Pancreas (tissue), 10 donors: ENCODE data around the gene ASRGL1. TPM values are rescaled to one million over a fixed set of nuclear protein-coding genes. Genes with fewer than 3 reads are reported as not detected.

Experiments used
- ATAC-seq, 4 donors: fragments of 200-7000 bp; cut with Tn5 transposase; one replicate each; pipeline versions ENCODE4 v1.8.0 to v1.9.1; 2020; ENCODE audit warnings: mild to moderate bottlenecking in 4 of 4, moderate library complexity in 4 of 4
- DNase-seq, 6 donors: peaks; one replicate each; pipeline ENCODE4 v3.0.0-alpha.2; 2020
- FAIRE-seq: peaks from 2 replicates; lab custom pipeline; 2012; peaks lifted over from hg19 to GRCh38; lab: Jason Lieb, UNC
- H3K27ac ChIP-seq, 4 donors: fragments of 200-600 bp; sonication (generic); 1 replicate in 3 of 4; 2 replicates in 1 of 4; pipeline versions ENCODE4 v1.5.0 to v1.8.0; 2020
- H3K27me3 ChIP-seq, 4 donors: fragments of 200-600 bp; one replicate each; pipeline ENCODE4 v1.8.0; 2021
- H3K36me3 ChIP-seq, 3 donors: fragments of 200-600 bp; sonication (generic) in 1 of 3; one replicate each; pipeline versions ENCODE4 v1.5.0 to v1.8.0; 2020 to 2021
- H3K4me1 ChIP-seq, 3 donors: fragments of 200-600 bp; one replicate each; pipeline ENCODE4 v1.8.0; 2021
- H3K4me3 ChIP-seq, 4 donors: fragments of 200-600 bp; sonication (generic) in 2 of 4; one replicate each; pipeline versions ENCODE4 v1.5.0 to v1.8.0; 2020 to 2021
- H3K9me3 ChIP-seq, 4 donors: fragments of 200-600 bp; one replicate each; pipeline ENCODE4 v1.8.0; 2021
- CTCF ChIP-seq, 4 donors: fragments of 200-600 bp; sonication (generic) in 3 of 4; IDR thresholded peaks; one replicate each; pipeline versions ENCODE4 v1.5.0 to v1.8.0; 2021; ENCODE audit warnings: antibody characterized with exemption in 4 of 4
- WGBS, 2 donors: extraction: QIAGEN DNeasy Blood & Tissue Kit; methylation state at CpG; one replicate each; pipeline ENCODE4 v1.1.7; 2013; 5-methylcytosine and 5-hydroxymethylcytosine counted together
- intact Hi-C, 3 donors: fragments of 100-400 bp; cut with DNase I; formaldehyde crosslinking; loops; one replicate each; pipeline versions ENCODE4 v1.11.1 to v1.14.2; 2022
- polyA plus RNA-seq, 2 donors: library from polyadenylated mRNA; stranded (reverse); fragments of 200-250 nt; gene quantifications; one replicate each; pipeline ENCODE4 v1.2.3, GENCODE V29; 2013
- total RNA-seq, 6 donors: library from RNA; stranded (reverse); fragmentation: NEBNext Ultra II Directional in 4 of 6; extraction: Animal tissue kit (Norgen Biotek cat#: 25700) in 4 of 6; gene quantifications; one replicate each; pipeline versions ENCODE4 v1.2.1 to v1.2.4, GENCODE V29; 2021 to 2023
- donor health status: healthy with polysubstance abuse.
- donor health status: DM: no; HTN: no; CAD: no; lungs with moderate emphysema.
- donor health status: DM: no; HTN: no; CAD: no.
- donor health status: control.
- donor health status: control.
- donor health status: Bipolar disorder and iron deficiency.
- donor health status: DM: yes; HTN: yes; CAD: no.
- donor health status: DM: no; HTN: no; CAD: no.
- donor health status: DM: no; HTN: no; CAD: no.
- donor health status: DM: yes; HTN: yes; CAD: no.

Gene ASRGL1
- total and polyA plus RNA-seq, 8 donors = 8.1 to 26.5 (median 12.4) TPM

DNA sequence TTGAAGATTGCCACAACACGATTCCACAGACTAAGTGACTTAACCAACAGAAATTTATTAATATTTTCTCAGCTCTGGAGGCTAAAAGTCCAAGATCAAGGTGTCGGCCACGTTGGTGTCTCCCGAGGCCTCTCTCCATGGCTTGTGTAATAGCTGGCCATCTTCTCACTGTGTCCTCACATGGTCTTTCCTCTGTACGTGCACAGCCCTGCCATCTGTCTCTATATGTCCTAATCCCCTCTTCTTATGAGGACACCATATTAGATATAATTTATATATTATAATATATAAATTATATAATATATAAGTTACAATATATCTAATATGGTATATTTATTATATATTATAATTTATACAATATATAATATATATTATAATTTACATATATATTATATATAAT lies 56.5 kb downstream of the ASRGL1 start:
- TF ChIP-seq CTCF (IDR thresholded peaks at IDR 0.05) = no peak
- no peak overlapping the region for H3K27ac ChIP-seq
- H3K4me1 ChIP-seq = no peaks in the 10 kb centered on the region
- 64 to 75% methylated on average over 5 of the region's 5 CpGs for WGBS, 2 donors
- H3K4me3 ChIP-seq = no peak overlapping the region
- ATAC-seq = no peak
- no peaks in the 10 kb centered on the region for H3K9me3 ChIP-seq
- H3K27me3 ChIP-seq = no peaks in the 10 kb centered on the region
- intact Hi-C loops = loop anchor here in 1 of 3 donors (10.0 kb wide), 1 partner anchor 301 kb away; no protein-coding TSS in a partner anchor
- H3K36me3 ChIP-seq = no peaks in the 10 kb centered on the region
- peak in 1 of 6 donors; percentile 7 for DNase-seq
- FAIRE-seq = no peak

- DNase-seq (peak; percentile 54 to 82 (median 73)), FAIRE-seq (no peak), ATAC-seq (peak; percentile 85 to 96 (median 91))
- Histone ChIP-seq H3K4me3 (peak overlapping the region in 2 of 4 donors; percentile 5 to 27), H3K4me1 (no peaks in the 10 kb centered on the region), H3K27me3 (no peaks in the 10 kb centered on the region), H3K27ac (peak overlapping the region in 2 of 4 donors; percentile 17 to 36), H3K36me3 (no peaks in the 10 kb centered on the region), H3K9me3 (no peaks in the 10 kb centered on the region)
- intact Hi-C loops = loop anchor here in 1 of 3 donors (10.0 kb wide), 1 partner anchor 300 kb away; no protein-coding TSS in a partner anchor
- TF ChIP-seq CTCF (IDR thresholded peaks at IDR 0.05) = peak; percentile 17 to 73 (median 53)
- WGBS, 2 donors = 7 to 18% methylated on average over 14 of the region's 14 CpGs
Observed at GRCh38 chr11:62394825-62395538, 57.7 kb downstream of the ASRGL1 start.

GRCh38 chr11:62395885-62396551 lies 58.8 kb downstream of the ASRGL1 start:
- no peaks in the 10 kb centered on the region for H3K27me3 ChIP-seq
- FAIRE-seq (no peak), ATAC-seq (no peak), DNase-seq (peak in 1 of 6 donors; percentile 30)
- H3K4me1 ChIP-seq = no peaks in the 10 kb centered on the region
- intact Hi-C loops = loop anchor here in 1 of 3 donors (10.0 kb wide), 1 partner anchor 299 kb away; no protein-coding TSS in a partner anchor
- H3K4me3 ChIP-seq = no peak overlapping the region
- no peaks in the 10 kb centered on the region for H3K36me3 ChIP-seq
- H3K27ac ChIP-seq = no peak overlapping the region
- 70 to 86% methylated on average over 10 of the region's 10 CpGs for WGBS, 2 donors
- TF ChIP-seq CTCF (IDR thresholded peaks at IDR 0.05) = no peak
- H3K9me3 ChIP-seq = no peaks in the 10 kb centered on the region

- DNase-seq (peak in 2 of 6 donors; percentile 47 to 55), ATAC-seq (no peak), FAIRE-seq (no peak)
- Histone ChIP-seq H3K4me1 (no peaks in the 10 kb centered on the region), H3K36me3 (no peaks in the 10 kb centered on the region), H3K9me3 (no peaks in the 10 kb centered on the region), H3K27me3 (no peaks in the 10 kb centered on the region), H3K27ac (no peak overlapping the region), H3K4me3 (no peak overlapping the region)
- intact Hi-C loops = loop anchor here in 1 of 3 donors (10.0 kb wide), 1 partner anchor 296 kb away; no protein-coding TSS in a partner anchor
- 65 to 76% methylated on average over 22 of the region's 22 CpGs for WGBS, 2 donors
- TF ChIP-seq CTCF (IDR thresholded peaks at IDR 0.05) = no peak
Observed at GRCh38 chr11:62398011-62398994, 61.1 kb downstream of the ASRGL1 start.
